Transverse colon (tissue), 4 donors: Measurements from ENCODE around the gene DSCAM. TPM values are rescaled to one million over a fixed set of nuclear protein-coding genes. Genes with fewer than 3 reads are reported as not detected.

ENCODE experiments used
- DNase-seq: peaks from one replicate; pipeline ENCODE4 v3.0.0-alpha.2; 2019
- H3K27ac ChIP-seq, 4 donors: fragments of 200-600 bp; sonication (generic); 2 replicates each; pipeline ENCODE4 v1.5.1; 2016 to 2018; ENCODE audit warnings: inconsistent platforms in 4 of 4
- H3K27me3 ChIP-seq: fragments of 200-600 bp; sonication (generic); 2 replicates; pipeline ENCODE4 v1.5.1; 2017; ENCODE audit warnings: inconsistent platforms
- H3K36me3 ChIP-seq, 4 donors: fragments of 200-600 bp; sonication (generic); 2 replicates each; pipeline ENCODE4 v1.5.1; 2017 to 2019; ENCODE audit warnings: inconsistent platforms in 4 of 4
- H3K4me1 ChIP-seq, 4 donors: fragments of 200-600 bp; sonication (generic); 2 replicates each; pipeline ENCODE4 v1.5.1; 2017 to 2020; ENCODE audit warnings: inconsistent platforms in 4 of 4
- H3K4me3 ChIP-seq, 4 donors: fragments of 200-600 bp; sonication (generic); 1 replicate in 1 of 4; 2 replicates in 3 of 4; pipeline versions ENCODE4 v1.5.1 to v1.6.1; 2017 to 2019; ENCODE audit warnings: inconsistent platforms in 4 of 4
- H3K9me3 ChIP-seq, 2 donors: fragments of 200-600 bp; sonication (generic); 2 replicates each; pipeline ENCODE4 v1.5.1; 2017 to 2019; ENCODE audit warnings: inconsistent platforms in 2 of 2
- CTCF ChIP-seq, 5 experiments: fragments of 200-600 bp in 3 of 5; fragments of 450-650 bp in 2 of 5; sonication (generic) in 3 of 5; IDR thresholded peaks; 1 replicate in 2 of 5; 2 replicates in 3 of 5; pipeline ENCODE4 v1.5.1; 2016 to 2017; ENCODE audit warnings: antibody characterized with exemption in 5 of 5, inconsistent platforms in 3 of 5, mild to moderate bottlenecking in 2 of 5, moderate library complexity in 1 of 5
- EP300 ChIP-seq: sonication (generic); formaldehyde crosslinking; IDR thresholded peaks from one replicate; pipeline ENCODE4 v1.6.1; 2017; ENCODE audit warnings: antibody characterized with exemption, low read depth
- POLR2A ChIP-seq: fragments of 450-650 bp; IDR thresholded peaks from one replicate; pipeline ENCODE4 v1.6.1; 2016; ENCODE audit warnings: antibody characterized with exemption, mild to moderate bottlenecking, moderate library complexity
- POLR2AphosphoS5 ChIP-seq, 3 donors: sonication (generic); formaldehyde crosslinking; IDR thresholded peaks; one replicate each; pipeline ENCODE4 v1.6.1; 2016; ENCODE audit warnings: antibody characterized with exemption in 3 of 3
- WGBS, 2 donors: methylation state at CpG; one replicate each; pipeline ENCODE4 v1.1.5; 2018; ENCODE audit warnings: low coverage in 1 of 2; 5-methylcytosine and 5-hydroxymethylcytosine counted together
- in situ Hi-C, 4 donors: fragments of 200-750 bp; cut with MboI; loops; one replicate each; pipeline versions ENCODE4 v1.15.0 to v1.15.1; 2017; ENCODE audit warnings: low sequenced_read_pairs in 3 of 4, low pct_ligation_motif_present in 1 of 4, low pct_unique_long_range_greater_than_20kb in 1 of 4
- intact Hi-C: fragments of 100-400 bp; cut with DNase I; formaldehyde crosslinking; loops from one replicate; pipeline ENCODE4 v1.15.1; 2023; ENCODE audit warnings: low total_unique reads
- total RNA-seq, 4 donors: library from RNA; depleted of rRNA; stranded (reverse); fragments of >200 nt; gene quantifications; one replicate each; pipeline ENCODE4 v1.1.0, GENCODE V29; 2016

Gene DSCAM
- total RNA-seq, 4 donors from 2014 or later: 0.16 TPM; not detected in 3

GRCh38 chr21:40540216-40540615, 306.7 kb downstream of the DSCAM start:
- in situ Hi-C loops (no loop called here), intact Hi-C loops (no loop called here)
- no peak for DNase-seq
- H3K27ac ChIP-seq: no peak overlapping the region
- H3K4me3 ChIP-seq: no peak overlapping the region
- TF ChIP-seq POLR2AphosphoS5 (IDR thresholded peaks at IDR 0.05): no peak
- no peak for TF ChIP-seq CTCF (IDR thresholded peaks at IDR 0.05)
- no peak for TF ChIP-seq POLR2A
- no peak for TF ChIP-seq EP300
- no peaks in the 10 kb centered on the region for H3K27me3 ChIP-seq
- 73 to 81% methylated on average over 6 of the region's 6 CpGs for WGBS, 2 donors
- no peaks in the 10 kb centered on the region for H3K36me3 ChIP-seq
- H3K9me3 ChIP-seq: no peaks in the 10 kb centered on the region
- H3K4me1 ChIP-seq: no peaks in the 10 kb centered on the region

GRCh38 chr21:40534886-40535285, 312.1 kb downstream of the DSCAM start:
- Histone ChIP-seq H3K27me3 (no peaks in the 10 kb centered on the region), H3K36me3 (no peaks in the 10 kb centered on the region), H3K4me3 (no peak overlapping the region), H3K9me3 (no peaks in the 10 kb centered on the region), H3K4me1 (no peaks in the 10 kb centered on the region), H3K27ac (no peak overlapping the region)
- DNase-seq: no peak
- 79 to 83% methylated on average over 1 of the region's 1 CpG for WGBS, 2 donors
- in situ Hi-C loops (no loop called here), intact Hi-C loops (no loop called here)
- no peak for TF ChIP-seq POLR2A
- no peak for TF ChIP-seq POLR2AphosphoS5 (IDR thresholded peaks at IDR 0.05)

- no peak for DNase-seq
- WGBS, 2 donors: 42 to 46% methylated on average over 1 to 4 of the region's 4 CpGs
- in situ Hi-C loops (no loop called here), intact Hi-C loops (no loop called here)
- no peaks in the 10 kb centered on the region for H3K4me1 ChIP-seq
- H3K9me3 ChIP-seq: no peaks in the 10 kb centered on the region
- H3K27me3 ChIP-seq: no peaks in the 10 kb centered on the region
- H3K27ac ChIP-seq: no peak overlapping the region
- TF ChIP-seq POLR2AphosphoS5 (IDR thresholded peaks at IDR 0.05) (no peak), CTCF (IDR thresholded peaks at IDR 0.05) (no peak), EP300 (no peak), POLR2A (no peak)
- H3K36me3 ChIP-seq: no peaks in the 10 kb centered on the region
- no peak overlapping the region for H3K4me3 ChIP-seq
Measured at GRCh38 chr21:40531431-40532110, 315.4 kb downstream of the DSCAM start.

GRCh38 chr21:40531016-40531415, 315.9 kb downstream of the DSCAM start:
- H3K27ac ChIP-seq: no peak overlapping the region
- H3K4me3 ChIP-seq: no peak overlapping the region
- in situ Hi-C loops (no loop called here), intact Hi-C loops (no loop called here)
- no peak for DNase-seq
- TF ChIP-seq POLR2AphosphoS5 (IDR thresholded peaks at IDR 0.05): no peak
- no peak for TF ChIP-seq CTCF (IDR thresholded peaks at IDR 0.05)
- TF ChIP-seq EP300: no peak
- TF ChIP-seq POLR2A: no peak
- no peaks in the 10 kb centered on the region for H3K36me3 ChIP-seq
- H3K27me3 ChIP-seq: no peaks in the 10 kb centered on the region
- H3K4me1 ChIP-seq: no peaks in the 10 kb centered on the region
- no peaks in the 10 kb centered on the region for H3K9me3 ChIP-seq
- 75 to 83% methylated on average over 7 to 10 of the region's 10 CpGs for WGBS, 2 donors

- DNase-seq: no peak
- H3K27ac ChIP-seq: no peak overlapping the region
- H3K9me3 ChIP-seq: no peaks in the 10 kb centered on the region
- in situ Hi-C loops: no loop called here
- no peak for TF ChIP-seq CTCF (IDR thresholded peaks at IDR 0.05)
- no peak for TF ChIP-seq POLR2AphosphoS5 (IDR thresholded peaks at IDR 0.05)
- TF ChIP-seq EP300: no peak
- TF ChIP-seq POLR2A: no peak
- no peak overlapping the region for H3K4me3 ChIP-seq
- no peaks in the 10 kb centered on the region for H3K27me3 ChIP-seq
- H3K4me1 ChIP-seq: no peaks in the 10 kb centered on the region
- intact Hi-C loops: no loop called here
- H3K36me3 ChIP-seq: no peaks in the 10 kb centered on the region
Measured at GRCh38 chr21:40517646-40518045, 329.3 kb downstream of the DSCAM start.
